Prostate gland (tissue), 2 donors: ENCODE measurements around the gene ACOX3.

Source experiments
- CTCF ChIP-seq, 4 experiments: fragments of 200-600 bp in 2 of 4; fragments of 450-650 bp in 2 of 4; sonication (generic) in 2 of 4; IDR thresholded peaks; 1 replicate in 3 of 4; 2 replicates in 1 of 4; pipeline ENCODE4 v1.5.1; 2016 to 2019; ENCODE audit warnings: antibody characterized with exemption in 4 of 4, mild to moderate bottlenecking in 2 of 4, moderate library complexity in 2 of 4
- POLR2A ChIP-seq: fragments of 450-650 bp; IDR thresholded peaks from one replicate; pipeline ENCODE4 v1.6.1; 2016; ENCODE audit warnings: antibody characterized with exemption, mild to moderate bottlenecking

- TF ChIP-seq CTCF (IDR thresholded peaks at IDR 0.05) (no peak), POLR2A (no peak)
Observed at GRCh38 chr4:8434251-8435073, 6.1 kb downstream of the ACOX3 start.
